KMS-11 (cell line): ENCODE results near the gene STK25.

Experiments
- H2AFZ ChIP-seq: fragments of 200-600 bp; sonication (generic); 2 replicates; pipeline ENCODE4 v1.6.1; 2016; ENCODE audit warnings: antibody characterized with exemption, mixed run types, low read depth
- H3K27ac ChIP-seq: fragments of 200-600 bp; sonication (generic); 2 replicates; pipeline ENCODE4 v1.6.1; 2016; ENCODE audit warnings: mild to moderate bottlenecking, mixed run types
- H3K27me3 ChIP-seq: fragments of 200-600 bp; sonication (generic); 2 replicates; pipeline ENCODE4 v1.6.1; 2017; ENCODE audit warnings: mild to moderate bottlenecking, low read depth, mixed run types, moderate library complexity; ENCODE audit not compliant: insufficient read depth
- H3K36me3 ChIP-seq: fragments of 200-600 bp; sonication (generic); 2 replicates; pipeline ENCODE4 v1.6.1; 2017; ENCODE audit warnings: mild to moderate bottlenecking, mixed run types; ENCODE audit not compliant: insufficient read depth
- H3K4me1 ChIP-seq: fragments of 200-600 bp; sonication (generic); 2 replicates; pipeline ENCODE4 v1.6.1; 2016; ENCODE audit warnings: mild to moderate bottlenecking, low read depth, mixed run types; ENCODE audit not compliant: poor library complexity, severe bottlenecking
- H3K4me2 ChIP-seq: fragments of 200-600 bp; sonication (generic); 2 replicates; pipeline ENCODE4 v1.7.0; 2016; ENCODE audit warnings: mild to moderate bottlenecking, mixed run types
- H3K4me3 ChIP-seq: fragments of 200-600 bp; sonication (generic); IDR thresholded peaks from 2 replicates; pipeline ENCODE4 v1.6.1; 2017; ENCODE audit warnings: low read depth, low read length, mixed read lengths; ENCODE audit not compliant: insufficient read depth
- H3K79me2 ChIP-seq: fragments of 200-600 bp; sonication (generic); 2 replicates; pipeline ENCODE4 v1.6.1; 2016; ENCODE audit warnings: low read depth, mixed run types; ENCODE audit not compliant: insufficient read depth
- H3K9ac ChIP-seq: fragments of 200-600 bp; sonication (generic); 2 replicates; pipeline ENCODE4 v1.6.1; 2016; ENCODE audit warnings: mild to moderate bottlenecking, mixed run types
- H4K20me1 ChIP-seq: fragments of 200-600 bp; sonication (generic); 2 replicates; pipeline ENCODE4 v1.6.1; 2016; ENCODE audit warnings: mild to moderate bottlenecking, mixed run types; ENCODE audit not compliant: insufficient read depth
- TF ChIP-seq, protein P1 (sequence below): fragments of 200-600 bp; sonication (generic); conservative IDR thresholded peaks from 2 replicates; pipeline ENCODE4 v1.6.1; 2017; ENCODE audit warnings: low read depth, mild to moderate bottlenecking, antibody characterized with exemption, low read length, moderate library complexity, mixed read lengths

STK25 gene

DNA sequence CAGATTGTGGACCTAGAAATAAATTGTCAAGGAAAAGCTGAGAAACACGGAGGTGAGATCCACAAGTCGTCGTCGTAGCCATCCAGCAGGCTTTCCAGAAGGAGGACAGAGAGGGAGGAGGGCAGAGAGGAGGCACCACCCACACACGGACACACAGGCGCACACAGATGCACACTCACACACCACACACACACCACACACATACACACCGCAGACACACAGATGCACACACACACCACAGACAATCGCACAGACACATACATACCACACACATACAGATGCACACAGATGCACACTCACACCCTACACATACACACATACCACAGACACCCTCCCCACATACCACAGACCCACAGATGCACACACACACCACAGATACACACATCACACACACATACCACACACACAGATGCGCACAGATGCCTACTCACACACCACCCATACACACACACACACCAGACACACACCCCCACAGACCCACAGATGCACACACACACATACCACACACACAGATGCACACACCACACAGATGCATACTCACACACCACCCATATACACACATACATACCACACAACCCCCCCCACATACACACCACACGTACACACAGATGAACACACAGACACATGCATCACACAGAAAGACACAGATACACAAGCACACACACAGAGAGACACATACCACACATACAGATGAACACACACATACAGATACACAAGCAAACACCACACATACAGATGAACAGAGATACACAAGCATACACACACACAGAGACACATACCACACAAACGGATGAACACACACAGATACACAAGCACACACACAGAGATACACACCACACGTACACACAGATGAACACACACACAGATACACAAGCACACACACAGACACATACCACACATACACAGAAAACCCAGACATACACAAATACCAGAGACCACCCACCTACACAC lies 37.4 kb upstream of the STK25 start:
- H2AFZ ChIP-seq: no peak overlapping the region
- no peak overlapping the region for H3K27ac ChIP-seq
- TF ChIP-seq, protein P1, sequence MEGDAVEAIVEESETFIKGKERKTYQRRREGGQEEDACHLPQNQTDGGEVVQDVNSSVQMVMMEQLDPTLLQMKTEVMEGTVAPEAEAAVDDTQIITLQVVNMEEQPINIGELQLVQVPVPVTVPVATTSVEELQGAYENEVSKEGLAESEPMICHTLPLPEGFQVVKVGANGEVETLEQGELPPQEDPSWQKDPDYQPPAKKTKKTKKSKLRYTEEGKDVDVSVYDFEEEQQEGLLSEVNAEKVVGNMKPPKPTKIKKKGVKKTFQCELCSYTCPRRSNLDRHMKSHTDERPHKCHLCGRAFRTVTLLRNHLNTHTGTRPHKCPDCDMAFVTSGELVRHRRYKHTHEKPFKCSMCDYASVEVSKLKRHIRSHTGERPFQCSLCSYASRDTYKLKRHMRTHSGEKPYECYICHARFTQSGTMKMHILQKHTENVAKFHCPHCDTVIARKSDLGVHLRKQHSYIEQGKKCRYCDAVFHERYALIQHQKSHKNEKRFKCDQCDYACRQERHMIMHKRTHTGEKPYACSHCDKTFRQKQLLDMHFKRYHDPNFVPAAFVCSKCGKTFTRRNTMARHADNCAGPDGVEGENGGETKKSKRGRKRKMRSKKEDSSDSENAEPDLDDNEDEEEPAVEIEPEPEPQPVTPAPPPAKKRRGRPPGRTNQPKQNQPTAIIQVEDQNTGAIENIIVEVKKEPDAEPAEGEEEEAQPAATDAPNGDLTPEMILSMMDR: no peak

DNA sequence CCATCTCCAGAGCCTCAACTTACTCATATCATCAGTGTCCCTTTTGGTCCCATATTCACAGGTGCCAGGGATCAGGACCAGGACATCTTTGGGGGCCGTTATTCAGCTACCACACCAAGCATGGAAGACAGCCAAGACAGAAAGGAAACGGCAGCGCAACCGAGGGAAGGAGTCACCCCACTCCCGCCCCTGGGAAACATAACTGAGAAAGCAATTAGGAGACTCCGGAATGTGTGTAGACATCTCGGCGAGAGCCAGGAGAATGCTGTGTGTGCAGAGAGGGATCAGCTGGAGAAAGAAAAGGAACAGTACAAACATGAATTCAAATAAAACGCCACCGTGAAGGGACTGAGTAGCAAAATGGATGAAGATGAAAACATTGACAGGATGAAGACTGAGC lies 36.7 kb upstream of the STK25 start:
- no peaks in the 10 kb centered on the region for H3K36me3 ChIP-seq
- H3K27ac ChIP-seq: no peak overlapping the region
- H2AFZ ChIP-seq: no peak overlapping the region
- no peak overlapping the region for H3K9ac ChIP-seq
- TF ChIP-seq, protein P1: no peak
- H3K4me1 ChIP-seq: peaks cover 9% of the 10 kb centered on the region
- no peaks in the 10 kb centered on the region for H4K20me1 ChIP-seq
- no peak overlapping the region for H3K4me2 ChIP-seq
- no peaks in the 10 kb centered on the region for H3K79me2 ChIP-seq
- no peaks in the 10 kb centered on the region; the same call in 1 of the 2 replicates for H3K27me3 ChIP-seq
- H3K4me3 ChIP-seq: no peak overlapping the region

More for the DNA sequence above, 37.4 kb upstream of the STK25 start:
- no peaks in the 10 kb centered on the region for H3K79me2 ChIP-seq
- H3K36me3 ChIP-seq: no peaks in the 10 kb centered on the region
- H3K4me2 ChIP-seq: no peak overlapping the region
- no peak overlapping the region for H3K9ac ChIP-seq
- H4K20me1 ChIP-seq: no peaks in the 10 kb centered on the region
- no peak overlapping the region for H3K4me3 ChIP-seq
- H3K4me1 ChIP-seq: peaks cover 9% of the 10 kb centered on the region
- H3K27me3 ChIP-seq: no peaks in the 10 kb centered on the region; the same call in 1 of the 2 replicates

DNA sequence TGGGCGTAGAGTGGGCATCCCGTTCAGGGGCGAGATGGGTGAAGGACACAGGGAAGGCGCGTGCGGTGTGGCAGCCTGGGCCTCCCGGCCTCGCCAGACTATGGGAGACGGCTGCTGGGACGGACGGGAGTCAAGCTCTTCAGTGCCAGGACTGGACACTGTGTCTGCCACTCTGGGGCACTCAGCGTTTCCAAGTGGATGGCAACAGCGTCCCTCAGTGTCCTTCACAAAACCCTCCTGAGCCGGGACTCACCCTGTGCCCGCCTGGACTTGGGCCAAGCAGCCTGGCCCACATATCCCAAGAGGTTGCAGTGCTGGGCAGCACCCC lies 33.9 kb upstream of the STK25 start:
- Histone ChIP-seq H3K27me3 (no peaks in the 10 kb centered on the region), H3K36me3 (no peaks in the 10 kb centered on the region), H2AFZ (no peak overlapping the region), H3K4me2 (no peak overlapping the region), H3K4me1 (peaks cover 9% of the 10 kb centered on the region), H3K9ac (no peak overlapping the region), H3K79me2 (no peaks in the 10 kb centered on the region), H4K20me1 (no peaks in the 10 kb centered on the region), H3K27ac (no peak overlapping the region), H3K4me3 (no peak overlapping the region)
- TF ChIP-seq, protein P1: no peak

DNA sequence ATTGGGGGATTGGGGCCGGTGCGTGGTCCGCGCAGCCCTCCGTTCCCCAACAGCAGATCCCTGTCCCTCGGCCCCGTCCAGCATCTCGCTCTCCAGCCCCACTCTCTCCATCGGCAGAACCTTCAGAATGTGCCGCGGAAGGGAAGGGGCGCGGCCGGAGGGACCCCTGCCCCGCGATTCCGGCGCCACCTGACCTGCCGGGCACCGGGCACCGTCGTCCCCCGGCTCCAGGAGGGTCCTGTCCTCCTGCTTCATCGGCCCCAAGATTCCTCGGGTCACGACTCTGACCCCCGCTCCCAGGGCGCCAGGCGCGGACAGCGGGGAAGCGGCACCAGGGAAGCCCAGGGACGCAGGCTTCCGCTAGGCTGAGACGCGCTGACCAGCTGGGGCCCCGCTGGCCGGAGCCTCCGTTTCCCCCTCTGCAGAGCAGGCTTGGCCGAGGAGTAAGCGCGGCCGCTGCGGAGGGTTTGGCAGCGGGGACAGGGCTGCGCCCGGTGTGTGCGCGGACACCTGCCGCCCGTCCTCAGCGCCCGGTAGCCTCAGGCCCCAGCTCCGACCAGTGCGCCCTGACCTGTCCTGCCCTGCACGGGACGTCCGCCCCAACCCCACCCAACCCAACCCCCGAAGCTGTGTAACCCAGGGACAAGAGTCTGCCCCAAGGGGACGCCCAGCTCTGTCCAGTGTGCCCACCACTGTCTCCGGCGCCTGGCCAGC lies 33.3 kb upstream of the STK25 start:
- peaks cover 9% of the 10 kb centered on the region for H3K4me1 ChIP-seq
- no peak overlapping the region for H3K4me2 ChIP-seq
- H3K9ac ChIP-seq: no peak overlapping the region
- H3K27me3 ChIP-seq: no peaks in the 10 kb centered on the region
- no peaks in the 10 kb centered on the region for H3K36me3 ChIP-seq
- H3K27ac ChIP-seq: no peak overlapping the region
- H4K20me1 ChIP-seq: no peaks in the 10 kb centered on the region
- no peak overlapping the region for H2AFZ ChIP-seq
- H3K79me2 ChIP-seq: no peaks in the 10 kb centered on the region
- TF ChIP-seq, protein P1: no peak
- H3K4me3 ChIP-seq: no peak overlapping the region
